Left kidney (tissue), 2 donors: Measurements from ENCODE around the gene GJA3. TPM values are rescaled to one million over a fixed set of nuclear protein-coding genes. Genes with fewer than 3 reads are reported as not detected.

Experiments used
- DNase-seq: peaks from one replicate; pipeline ENCODE4 v3.0.0-alpha.2; 2013
- polyA plus RNA-seq: library from polyadenylated mRNA; unstranded; fragments of 120-200 nt; gene quantifications from one replicate; pipeline ENCODE4 v1.2.1, GENCODE V29; 2013; ENCODE audit not compliant: insufficient read length

GJA3 gene
- polyA plus RNA-seq, 1 donor = 11.3 TPM

DNA sequence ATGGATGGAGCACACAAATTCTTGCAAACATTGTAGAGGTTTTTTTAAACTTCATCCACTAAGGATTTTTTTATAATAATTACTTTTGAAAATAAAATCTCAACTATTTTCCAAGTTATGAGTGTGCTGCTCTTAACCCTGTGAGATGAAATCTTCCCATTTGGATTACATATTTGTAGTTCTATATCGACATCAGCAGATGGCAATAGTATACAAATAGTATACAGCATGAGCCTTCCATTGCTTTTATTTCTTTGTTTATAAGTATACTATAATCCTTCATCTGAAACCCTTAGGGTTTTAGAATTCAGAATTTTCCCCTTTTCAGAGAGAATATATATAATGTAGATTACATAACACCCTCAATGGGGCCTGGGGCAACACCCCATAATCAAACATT is 70.5 kb downstream of the GJA3 start:
- DNase-seq = no peak

Other genes with a start within 250 kb of the GJA3 start
- gene ZMYM2, start 202.3 kb downstream of the GJA3 start, polyA plus RNA-seq = 154 TPM
- gene GJB2, start 31.9 kb upstream of the GJA3 start, polyA plus RNA-seq = 4.4 TPM
- gene GJB6, start 71.3 kb upstream of the GJA3 start, polyA plus RNA-seq = 3.6 TPM